ENCODE results near the gene DLG5. TPM values are rescaled to one million over a fixed set of nuclear protein-coding genes. Genes with fewer than 3 reads are reported as not detected.
A peak's percentile ranks its signal among the peaks of the same experiment; 100 is the strongest.

DLG5 gene
- total RNA-seq, 1 donor from 2014 or later, result 7.8 TPM

GRCh38 chr10:77834943-77835668 is 91.4 kb downstream of the DLG5 start:
- peaks cover 8% of the 10 kb centered on the region for H3K4me1 Mint-ChIP-seq (ENCODE audit: low read depth)
- H3K36me3 Mint-ChIP-seq (ENCODE audit: low read depth), result no peaks in the 10 kb centered on the region
- H3K4me3 Mint-ChIP-seq (ENCODE audit: low read depth), result no peak overlapping the region
- H3K27ac Mint-ChIP-seq, result peak overlapping the region; percentile 91
- DNase-seq (ENCODE audit: low spot score), result no peak
- no peaks in the 10 kb centered on the region for H3K27me3 Mint-ChIP-seq (ENCODE audit: low read depth)
- H3K9me3 Mint-ChIP-seq, result no peaks in the 10 kb centered on the region
- intact Hi-C loops (cut with micrococcal nuclease), result loop anchor here (5.0 kb wide), 1 partner anchor 197 kb away; the partner anchor contains the start of gene RPS24

GRCh38 chr10:77834540-77834939 is 92.0 kb downstream of the DLG5 start:
- Mint-ChIP-seq H3K27ac (peak overlapping the region; percentile 91), H3K4me3 (ENCODE audit: low read depth) (no peak overlapping the region), H3K4me1 (ENCODE audit: low read depth) (peaks cover 8% of the 10 kb centered on the region), H3K36me3 (ENCODE audit: low read depth) (no peaks in the 10 kb centered on the region), H3K27me3 (ENCODE audit: low read depth) (no peaks in the 10 kb centered on the region), H3K9me3 (no peaks in the 10 kb centered on the region)
- no peak for DNase-seq (ENCODE audit: low spot score)
- intact Hi-C loops (cut with micrococcal nuclease), result no loop called here

- H3K27me3 Mint-ChIP-seq (ENCODE audit: low read depth), result no peaks in the 10 kb centered on the region
Observed at GRCh38 chr10:77833792-77834191, 92.8 kb downstream of the DLG5 start.

GRCh38 chr10:77833225-77833624 is 93.3 kb downstream of the DLG5 start:
- intact Hi-C loops (cut with micrococcal nuclease), result no loop called here
- H3K9me3 Mint-ChIP-seq, result no peaks in the 10 kb centered on the region
- peak overlapping the region; percentile 21 for H3K27ac Mint-ChIP-seq
- no peaks in the 10 kb centered on the region for H3K36me3 Mint-ChIP-seq (ENCODE audit: low read depth)
- H3K27me3 Mint-ChIP-seq (ENCODE audit: low read depth), result no peaks in the 10 kb centered on the region
- H3K4me1 Mint-ChIP-seq (ENCODE audit: low read depth), result peaks cover 8% of the 10 kb centered on the region
- no peak overlapping the region for H3K4me3 Mint-ChIP-seq (ENCODE audit: low read depth)
- DNase-seq (ENCODE audit: low spot score), result no peak

More at GRCh38 chr10:77833792-77834191, 92.8 kb downstream of the DLG5 start:
- peaks cover 8% of the 10 kb centered on the region for H3K4me1 Mint-ChIP-seq (ENCODE audit: low read depth)
- no peak overlapping the region for H3K27ac Mint-ChIP-seq
- no peak overlapping the region for H3K4me3 Mint-ChIP-seq (ENCODE audit: low read depth)
- no peaks in the 10 kb centered on the region for H3K9me3 Mint-ChIP-seq
- H3K36me3 Mint-ChIP-seq (ENCODE audit: low read depth), result no peaks in the 10 kb centered on the region
- intact Hi-C loops (cut with micrococcal nuclease), result no loop called here
- no peak for DNase-seq (ENCODE audit: low spot score)

GRCh38 chr10:77832238-77832637 is 94.3 kb downstream of the DLG5 start:
- intact Hi-C loops (cut with micrococcal nuclease), result no loop called here
- peaks cover 12% of the 10 kb centered on the region for H3K4me1 Mint-ChIP-seq (ENCODE audit: low read depth)
- no peaks in the 10 kb centered on the region for H3K27me3 Mint-ChIP-seq (ENCODE audit: low read depth)
- H3K4me3 Mint-ChIP-seq (ENCODE audit: low read depth), result no peak overlapping the region
- no peaks in the 10 kb centered on the region for H3K36me3 Mint-ChIP-seq (ENCODE audit: low read depth)
- no peak for DNase-seq (ENCODE audit: low spot score)
- H3K9me3 Mint-ChIP-seq, result no peaks in the 10 kb centered on the region
- no peak overlapping the region for H3K27ac Mint-ChIP-seq

- Mint-ChIP-seq H3K4me1 (ENCODE audit: low read depth) (peaks cover 6% of the 10 kb centered on the region), H3K4me3 (ENCODE audit: low read depth) (no peak overlapping the region), H3K9me3 (no peaks in the 10 kb centered on the region), H3K27ac (no peak overlapping the region), H3K27me3 (ENCODE audit: low read depth) (no peaks in the 10 kb centered on the region), H3K36me3 (ENCODE audit: low read depth) (no peaks in the 10 kb centered on the region)
- no peak for DNase-seq (ENCODE audit: low spot score)
- intact Hi-C loops (cut with micrococcal nuclease), result no loop called here
Observed at GRCh38 chr10:77829356-77829755, 97.2 kb downstream of the DLG5 start.

GRCh38 chr10:77828377-77828776 is 98.2 kb downstream of the DLG5 start:
- intact Hi-C loops (cut with micrococcal nuclease), result no loop called here
- Mint-ChIP-seq H3K4me1 (ENCODE audit: low read depth) (peaks cover 6% of the 10 kb centered on the region), H3K27ac (no peak overlapping the region), H3K9me3 (no peaks in the 10 kb centered on the region), H3K36me3 (ENCODE audit: low read depth) (no peaks in the 10 kb centered on the region), H3K4me3 (ENCODE audit: low read depth) (no peak overlapping the region), H3K27me3 (ENCODE audit: low read depth) (no peaks in the 10 kb centered on the region)
- no peak for DNase-seq (ENCODE audit: low spot score)

GRCh38 chr10:77827366-77827765 is 99.2 kb downstream of the DLG5 start:
- Mint-ChIP-seq H3K27me3 (ENCODE audit: low read depth) (no peaks in the 10 kb centered on the region), H3K4me1 (ENCODE audit: low read depth) (peaks cover 6% of the 10 kb centered on the region), H3K9me3 (no peaks in the 10 kb centered on the region), H3K4me3 (ENCODE audit: low read depth) (no peak overlapping the region), H3K36me3 (ENCODE audit: low read depth) (no peaks in the 10 kb centered on the region), H3K27ac (no peak overlapping the region)
- intact Hi-C loops (cut with micrococcal nuclease), result no loop called here
- DNase-seq (ENCODE audit: low spot score), result no peak

- H3K4me1 Mint-ChIP-seq (ENCODE audit: low read depth), result peaks cover 8% of the 10 kb centered on the region
- no peaks in the 10 kb centered on the region for H3K9me3 Mint-ChIP-seq
- H3K36me3 Mint-ChIP-seq (ENCODE audit: low read depth), result no peaks in the 10 kb centered on the region
- H3K27ac Mint-ChIP-seq, result no peak overlapping the region
- H3K4me3 Mint-ChIP-seq (ENCODE audit: low read depth), result no peak overlapping the region
- intact Hi-C loops (cut with micrococcal nuclease), result no loop called here
- no peak for DNase-seq (ENCODE audit: low spot score)
- no peaks in the 10 kb centered on the region for H3K27me3 Mint-ChIP-seq (ENCODE audit: low read depth)
Observed at GRCh38 chr10:77825965-77826364, 100.6 kb downstream of the DLG5 start.

GRCh38 chr10:77824908-77825307 is 101.6 kb downstream of the DLG5 start:
- H3K27me3 Mint-ChIP-seq (ENCODE audit: low read depth), result no peaks in the 10 kb centered on the region

GRCh38 chr10:77823811-77824542 is 102.6 kb downstream of the DLG5 start:
- H3K4me3 Mint-ChIP-seq (ENCODE audit: low read depth), result no peak overlapping the region

More at GRCh38 chr10:77824908-77825307, 101.6 kb downstream of the DLG5 start:
- H3K4me3 Mint-ChIP-seq (ENCODE audit: low read depth), result no peak overlapping the region
- no peaks in the 10 kb centered on the region for H3K36me3 Mint-ChIP-seq (ENCODE audit: low read depth)
- DNase-seq (ENCODE audit: low spot score), result no peak
- no peak overlapping the region for H3K27ac Mint-ChIP-seq
- no peaks in the 10 kb centered on the region for H3K9me3 Mint-ChIP-seq
- peaks cover 17% of the 10 kb centered on the region for H3K4me1 Mint-ChIP-seq (ENCODE audit: low read depth)
- intact Hi-C loops (cut with micrococcal nuclease), result no loop called here

GRCh38 chr10:77821551-77821950 is 105.0 kb downstream of the DLG5 start:
- DNase-seq (ENCODE audit: low spot score), result no peak
- Mint-ChIP-seq H3K9me3 (no peaks in the 10 kb centered on the region), H3K4me3 (ENCODE audit: low read depth) (no peak overlapping the region), H3K27ac (no peak overlapping the region), H3K4me1 (ENCODE audit: low read depth) (peaks cover 17% of the 10 kb centered on the region), H3K36me3 (ENCODE audit: low read depth) (no peaks in the 10 kb centered on the region), H3K27me3 (ENCODE audit: low read depth) (no peaks in the 10 kb centered on the region)
- intact Hi-C loops (cut with micrococcal nuclease), result no loop called here

More at GRCh38 chr10:77823811-77824542, 102.6 kb downstream of the DLG5 start:
- H3K9me3 Mint-ChIP-seq, result no peaks in the 10 kb centered on the region
- H3K27me3 Mint-ChIP-seq (ENCODE audit: low read depth), result no peaks in the 10 kb centered on the region
- peaks cover 17% of the 10 kb centered on the region for H3K4me1 Mint-ChIP-seq (ENCODE audit: low read depth)
- H3K27ac Mint-ChIP-seq, result no peak overlapping the region
- H3K36me3 Mint-ChIP-seq (ENCODE audit: low read depth), result no peaks in the 10 kb centered on the region
- intact Hi-C loops (cut with micrococcal nuclease), result no loop called here
- DNase-seq (ENCODE audit: low spot score), result no peak

GRCh38 chr10:77821036-77821435 is 105.5 kb downstream of the DLG5 start:
- no peaks in the 10 kb centered on the region for H3K27me3 Mint-ChIP-seq (ENCODE audit: low read depth)
- peaks cover 17% of the 10 kb centered on the region for H3K4me1 Mint-ChIP-seq (ENCODE audit: low read depth)
- H3K36me3 Mint-ChIP-seq (ENCODE audit: low read depth), result no peaks in the 10 kb centered on the region
- H3K4me3 Mint-ChIP-seq (ENCODE audit: low read depth), result no peak overlapping the region
- H3K9me3 Mint-ChIP-seq, result no peaks in the 10 kb centered on the region
- DNase-seq (ENCODE audit: low spot score), result no peak
- no peak overlapping the region for H3K27ac Mint-ChIP-seq
- intact Hi-C loops (cut with micrococcal nuclease), result no loop called here

Measured in activated T-helper 2 cell treated with anti-CD3 and anti-CD28 coated beads, Interferon-gamma antibody, Interleukin-2, Interleukin-4, amounts not matched to agents 10 μg/mL and 5 μg/mL and 100 μg/mL, durations not matched to agents 14 hours and 24 hours and 36 hours (primary cell).